LNCaP clone FGC (cell line): ENCODE results near the gene TMEM63C.
"Not testable (repeated sequence)": the region's sequence is repeated elsewhere in the genome, so short reads cannot be mapped to it uniquely, and the experiment has no call there.

Source experiments
- DNase-seq: peaks from one replicate; pipeline ENCODE4 v3.0.0-alpha.2; 2011; ENCODE audit warnings: low read depth
- H3K4me3 ChIP-seq: 2 replicates; pipeline ENCODE4 v1.5.1; 2011; ENCODE audit warnings: mild to moderate bottlenecking, low read depth, low read length, control low read depth
- CTCF ChIP-seq: IDR thresholded peaks from 2 replicates; pipeline ENCODE4 v1.5.1; 2012; ENCODE audit warnings: mild to moderate bottlenecking; ENCODE audit not compliant: control insufficient read depth, insufficient read depth; ENCODE audit errors: extremely low read depth

The TMEM63C gene

GRCh38 chr14:77279719-77280118, 98.1 kb downstream of the TMEM63C start:
- no peak overlapping the region for H3K4me3 ChIP-seq
- no peak for TF ChIP-seq CTCF
- no peak for DNase-seq

- not testable (repeated sequence) for DNase-seq, H3K4me3 ChIP-seq
These were observed 99.3 kb downstream of the TMEM63C start for GRCh38 chr14:77280921-77281320.

- no peak overlapping the region for H3K4me3 ChIP-seq
- TF ChIP-seq CTCF = no peak
- no peak for DNase-seq
These were observed 100.3 kb downstream of the TMEM63C start for GRCh38 chr14:77281852-77282410.

GRCh38 chr14:77284066-77284465, 102.5 kb downstream of the TMEM63C start:
- no peak overlapping the region for H3K4me3 ChIP-seq
- no peak for DNase-seq
- TF ChIP-seq CTCF = no peak

- H3K4me3 ChIP-seq = no peak overlapping the region
- TF ChIP-seq CTCF = no peak
- DNase-seq = no peak
These were observed 102.9 kb downstream of the TMEM63C start for GRCh38 chr14:77284466-77284865.

GRCh38 chr14:77286576-77286975, 105.0 kb downstream of the TMEM63C start:
- DNase-seq = no peak

GRCh38 chr14:77290705-77291104, 109.1 kb downstream of the TMEM63C start:
- no peak for TF ChIP-seq CTCF
- no peak overlapping the region for H3K4me3 ChIP-seq
- DNase-seq = no peak

More at GRCh38 chr14:77286576-77286975, 105.0 kb downstream of the TMEM63C start:
- no peak overlapping the region for H3K4me3 ChIP-seq
- TF ChIP-seq CTCF = no peak
